UCSD-AML1 (cell line): Measurements from ENCODE around the gene KMT2E.

ENCODE experiments used
- DNase-seq: peaks from one replicate; lab custom pipeline; 2025; ENCODE audit not compliant: unreplicated experiment; lab: John Stamatoyannopoulos, UW

The KMT2E gene

DNA sequence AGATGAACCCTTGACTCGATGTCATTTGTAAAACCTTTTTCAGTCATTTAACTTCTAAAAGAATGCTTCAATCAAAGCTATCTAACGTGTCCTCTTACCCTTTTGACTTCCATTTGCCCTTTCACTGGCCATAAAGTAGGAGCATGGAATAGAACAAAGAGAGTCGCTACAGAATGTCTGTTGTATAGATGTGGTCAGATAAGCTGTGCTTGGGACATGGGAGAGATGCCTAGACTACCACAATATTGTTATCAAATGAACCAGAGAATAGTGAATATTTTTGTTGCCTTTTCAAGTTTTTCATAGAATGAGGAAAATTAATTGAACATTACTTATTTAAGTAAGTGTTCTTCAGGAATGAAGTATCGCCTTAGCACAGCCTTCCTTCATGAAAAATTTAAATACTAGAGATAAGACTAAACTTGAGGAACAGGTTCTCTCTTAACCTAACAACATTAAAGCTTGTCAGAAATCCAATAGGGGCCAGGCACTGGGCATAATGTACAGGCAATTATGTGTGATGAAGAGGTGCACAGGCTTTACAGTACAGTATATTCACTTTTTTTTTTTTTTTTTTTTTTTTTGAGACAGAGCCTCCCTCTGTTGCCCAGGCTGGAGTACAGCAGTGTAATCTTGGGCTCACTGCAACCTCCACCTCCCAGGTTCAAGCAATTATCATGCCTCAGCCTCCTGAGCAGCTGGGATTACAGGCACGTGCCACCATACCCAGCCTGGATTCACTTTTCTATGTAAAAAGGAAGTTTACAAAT lies 7.5 kb upstream of the KMT2E start:
- DNase-seq: no peak

DNA sequence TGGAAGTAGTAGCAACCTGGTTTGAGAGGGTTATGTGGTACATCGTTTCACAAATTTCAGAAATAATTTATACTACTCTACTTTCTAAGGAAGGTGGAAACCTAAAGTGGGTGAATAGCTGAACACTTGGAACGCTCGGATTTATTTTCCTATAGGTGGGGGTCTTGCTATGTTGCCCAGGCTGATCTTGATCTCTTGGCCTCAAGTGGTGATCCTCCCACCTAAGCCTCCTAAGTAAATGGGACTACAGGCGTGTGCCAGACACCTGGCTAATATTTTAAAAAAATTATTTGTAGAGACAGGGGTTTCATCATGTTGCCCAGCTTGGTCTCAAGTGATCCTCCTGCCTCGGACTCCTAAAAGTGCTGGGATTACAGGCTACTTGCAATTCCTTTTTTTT lies 6.7 kb upstream of the KMT2E start:
- DNase-seq: no peak

DNA sequence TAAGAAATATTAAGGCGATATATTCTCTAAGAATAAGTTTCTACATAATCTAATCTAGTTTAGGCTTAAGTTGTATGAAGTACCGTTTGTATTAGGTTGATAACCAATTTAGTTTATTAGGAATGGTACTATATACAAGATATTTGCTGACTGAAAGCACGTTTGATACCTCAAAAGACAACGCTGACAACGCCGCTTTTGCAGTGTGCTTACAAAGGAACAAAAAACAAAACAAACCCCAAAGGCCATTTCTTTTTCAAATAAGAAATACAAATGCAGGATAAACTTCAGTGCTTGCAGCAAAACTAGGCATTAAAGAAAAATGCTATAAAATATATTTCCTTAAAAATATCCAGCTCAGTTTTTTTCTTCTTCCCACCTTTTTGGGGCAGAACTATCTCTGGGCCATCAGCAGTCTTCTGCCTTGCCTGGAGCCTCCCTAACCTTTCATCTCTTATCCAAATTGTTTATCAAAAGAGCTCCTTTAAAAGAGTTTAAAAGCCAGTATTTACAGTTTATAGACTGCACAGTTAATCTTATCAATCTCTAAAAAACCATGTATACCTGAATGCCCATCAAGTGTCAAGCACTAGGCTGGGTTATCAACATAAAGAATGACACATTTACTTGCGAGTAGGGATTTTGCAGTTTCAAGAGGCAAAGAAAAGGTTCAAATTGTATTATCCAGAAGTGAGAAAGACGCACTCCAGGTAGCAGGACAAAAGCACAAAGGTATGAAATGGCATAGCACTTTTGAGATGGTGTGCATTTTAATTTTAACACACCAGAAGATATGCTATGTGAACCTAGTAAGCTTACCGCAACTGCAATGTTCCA lies 4.1 kb upstream of the KMT2E start:
- no peak for DNase-seq

DNA sequence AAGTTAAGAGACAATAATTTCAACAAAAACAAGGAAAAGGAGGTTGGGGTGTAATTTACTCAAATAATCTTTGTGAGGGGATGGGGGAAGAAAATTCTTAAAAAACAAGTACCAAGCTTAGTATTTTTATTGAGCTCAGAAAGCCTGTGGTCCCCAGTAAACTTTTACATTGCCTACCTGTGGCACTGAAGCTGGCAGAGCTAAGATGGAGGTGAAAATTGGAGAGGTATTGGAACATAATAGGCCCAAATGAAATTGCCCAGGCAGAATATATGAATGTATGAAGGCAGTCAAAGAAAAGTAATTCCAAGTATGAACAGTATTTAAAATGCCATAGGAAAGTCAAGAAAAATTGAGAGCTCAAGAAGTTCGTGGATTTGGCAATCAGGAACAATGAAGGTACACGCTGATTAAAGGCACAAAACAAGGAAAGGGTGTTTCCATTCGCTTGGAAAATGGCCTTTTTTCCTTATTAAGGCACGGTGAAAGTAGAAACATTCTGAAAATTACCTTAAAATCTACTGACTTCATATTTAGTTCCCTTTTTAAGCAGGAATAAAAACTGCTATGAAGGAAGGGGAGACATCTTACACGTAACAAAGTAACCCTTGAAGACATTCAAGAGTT lies 3.4 kb upstream of the KMT2E start:
- no peak for DNase-seq

DNA sequence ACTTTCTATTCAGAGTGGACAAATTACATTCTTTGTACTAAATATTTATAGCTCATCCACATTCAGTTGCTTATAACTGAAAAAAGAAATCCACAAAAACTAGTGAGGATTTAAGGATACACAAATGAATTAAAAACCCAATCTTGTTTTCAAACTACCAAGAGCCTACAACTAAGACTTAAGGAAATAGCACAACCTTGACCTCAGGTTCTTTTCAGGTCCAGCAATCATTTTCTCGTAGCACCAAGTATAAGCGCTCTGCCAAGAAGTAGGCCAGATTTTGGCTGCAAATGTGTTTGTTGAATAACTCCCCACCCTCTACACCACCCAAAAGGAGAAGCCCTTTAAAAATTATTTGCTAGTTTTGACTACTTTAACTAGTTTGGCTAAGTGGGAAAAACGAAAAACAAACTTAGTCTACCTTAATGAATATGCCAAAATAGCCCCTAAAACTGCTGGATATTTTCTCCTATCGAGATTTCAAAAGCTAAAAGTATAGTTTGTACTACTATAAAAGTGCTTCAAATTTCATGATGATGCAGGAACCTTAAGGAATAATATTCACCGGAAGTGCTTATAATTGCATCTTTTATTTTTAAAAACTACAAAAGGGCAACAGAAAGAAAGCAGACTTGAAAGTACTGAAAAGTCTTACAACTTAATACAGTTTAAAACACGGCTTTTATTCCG lies 2.7 kb upstream of the KMT2E start:
- no peak for DNase-seq

DNA sequence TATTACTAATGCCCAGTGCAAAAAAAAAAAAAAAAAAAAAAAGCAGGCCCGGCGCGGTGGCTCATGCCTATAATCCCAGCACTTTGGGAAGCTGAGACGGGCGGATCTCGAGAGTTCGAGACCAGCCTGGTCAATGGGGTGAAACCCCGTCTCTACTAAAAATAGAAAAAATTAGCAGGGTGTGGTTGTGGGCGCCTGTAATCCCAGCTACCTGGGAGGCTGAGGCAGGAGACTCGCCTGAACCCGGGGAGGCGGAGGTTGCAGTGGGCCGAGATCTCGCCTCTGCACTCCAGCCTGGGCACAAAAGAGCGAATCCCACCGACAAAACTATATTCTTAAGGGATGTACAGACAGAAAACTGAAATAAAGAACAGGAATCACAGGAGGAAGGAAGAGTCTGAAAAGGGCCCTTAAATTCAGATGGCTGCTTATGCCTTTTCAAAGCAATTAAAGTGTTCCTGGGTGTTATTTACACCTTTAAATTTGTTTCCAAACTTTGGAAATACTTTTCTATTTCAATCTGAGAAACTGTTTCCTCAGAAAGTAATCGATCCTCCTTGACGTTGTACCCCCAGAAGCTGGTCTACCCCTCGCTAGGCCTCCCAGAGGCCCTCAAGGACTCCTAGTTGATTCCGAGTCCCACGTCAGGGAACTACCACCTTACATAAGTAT lies 2.0 kb upstream of the KMT2E start:
- DNase-seq: no peak

DNA sequence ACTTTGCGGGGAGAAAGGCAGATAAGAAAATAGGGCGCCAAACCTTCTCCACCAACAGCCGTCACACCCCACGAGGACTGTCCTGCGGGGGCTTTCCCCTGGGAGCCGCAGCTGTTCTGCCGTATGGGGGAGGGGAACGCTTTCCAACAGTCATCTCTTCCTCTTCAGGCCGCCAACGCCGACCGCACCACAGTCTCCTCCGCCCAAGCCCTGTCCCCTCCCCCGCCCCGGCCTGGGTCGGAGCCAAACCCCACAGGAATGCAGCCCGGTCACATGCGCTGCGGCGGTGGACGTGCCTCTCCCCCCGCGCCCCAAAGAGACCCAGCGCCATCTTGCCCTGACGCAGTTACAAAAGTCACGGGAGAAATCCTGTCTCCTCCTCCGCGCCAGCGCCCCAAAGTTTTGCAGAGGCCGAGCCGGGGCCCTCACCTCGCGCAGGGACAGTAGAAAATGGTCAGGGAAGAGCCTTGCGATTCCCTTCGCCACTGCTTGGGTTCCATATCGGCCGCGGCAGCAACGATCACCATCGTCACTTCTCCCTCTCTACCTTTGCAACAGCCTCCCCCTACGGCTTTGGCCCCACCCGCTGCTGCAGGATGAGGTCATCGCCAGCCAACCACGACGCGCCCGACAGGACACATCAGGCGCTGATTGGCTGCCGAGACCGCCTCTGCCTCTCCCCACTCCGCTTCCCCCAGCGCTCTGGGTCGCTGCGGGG lies 1.3 kb upstream of the KMT2E start:
- peak; percentile 93 for DNase-seq

DNA sequence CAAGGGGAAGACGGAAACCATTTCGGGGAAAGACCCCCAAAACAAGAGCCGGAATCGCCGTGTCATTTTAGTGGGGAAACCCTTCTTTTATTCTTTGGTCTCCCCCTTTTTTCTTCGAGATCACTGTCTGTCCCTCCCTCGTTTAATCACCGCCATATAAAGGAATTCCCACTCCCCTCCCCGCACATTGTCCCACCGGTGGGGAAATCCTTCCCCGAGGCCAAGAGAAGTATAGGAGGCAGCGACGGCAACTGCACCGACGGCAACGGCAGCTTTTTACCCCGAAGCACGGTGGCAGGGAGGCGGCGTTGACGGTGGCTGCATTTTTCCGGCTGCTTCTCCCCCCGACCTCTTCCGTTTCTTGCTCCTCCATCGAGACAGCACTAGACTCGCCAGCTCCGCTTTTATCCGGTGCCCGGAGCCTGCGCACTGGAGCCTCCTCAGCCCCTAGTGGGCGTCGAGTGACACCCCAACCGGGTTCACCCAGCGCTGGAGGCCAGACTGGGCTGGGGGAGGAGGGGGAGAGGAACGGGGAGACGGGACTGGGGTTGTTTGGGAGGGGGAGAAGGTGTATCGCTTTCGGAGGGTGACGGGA lies 687 bp upstream of the KMT2E start:
- DNase-seq: peak; percentile 78

DNA sequence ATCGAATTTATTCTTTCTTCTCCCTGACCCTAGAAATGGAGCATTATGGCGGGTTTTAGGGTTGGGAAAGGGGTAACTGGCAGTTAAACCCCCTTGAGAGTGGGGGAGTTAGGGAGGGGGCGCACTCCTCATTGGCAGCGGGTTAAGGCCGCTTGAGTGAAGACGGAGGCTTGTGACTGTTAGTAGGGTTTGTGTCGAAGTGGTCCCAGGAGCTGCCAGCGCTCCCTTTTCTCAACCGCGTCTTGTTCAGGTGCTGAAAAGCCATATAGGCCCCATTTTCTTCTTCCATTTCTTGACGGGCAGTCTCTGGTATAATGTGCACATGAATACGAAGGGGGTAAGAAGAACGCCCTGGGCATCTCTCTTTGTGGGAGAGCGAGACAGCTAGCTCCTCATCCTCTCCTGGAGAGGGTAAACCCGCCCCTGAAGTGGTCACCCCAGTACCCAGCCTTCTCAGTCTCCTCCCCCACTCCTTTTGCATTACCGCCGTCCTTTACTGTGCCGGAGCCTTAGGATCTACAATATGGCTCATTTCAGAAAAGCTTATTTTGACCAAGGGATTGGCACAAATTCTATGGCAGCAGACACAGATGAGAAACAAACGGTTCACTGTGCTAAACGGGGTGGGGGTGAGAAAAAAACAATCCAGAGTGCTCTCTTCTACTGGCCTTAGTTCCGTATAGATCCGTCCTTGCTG lies 836 bp downstream of the KMT2E start:
- peak; percentile 43 for DNase-seq

DNA sequence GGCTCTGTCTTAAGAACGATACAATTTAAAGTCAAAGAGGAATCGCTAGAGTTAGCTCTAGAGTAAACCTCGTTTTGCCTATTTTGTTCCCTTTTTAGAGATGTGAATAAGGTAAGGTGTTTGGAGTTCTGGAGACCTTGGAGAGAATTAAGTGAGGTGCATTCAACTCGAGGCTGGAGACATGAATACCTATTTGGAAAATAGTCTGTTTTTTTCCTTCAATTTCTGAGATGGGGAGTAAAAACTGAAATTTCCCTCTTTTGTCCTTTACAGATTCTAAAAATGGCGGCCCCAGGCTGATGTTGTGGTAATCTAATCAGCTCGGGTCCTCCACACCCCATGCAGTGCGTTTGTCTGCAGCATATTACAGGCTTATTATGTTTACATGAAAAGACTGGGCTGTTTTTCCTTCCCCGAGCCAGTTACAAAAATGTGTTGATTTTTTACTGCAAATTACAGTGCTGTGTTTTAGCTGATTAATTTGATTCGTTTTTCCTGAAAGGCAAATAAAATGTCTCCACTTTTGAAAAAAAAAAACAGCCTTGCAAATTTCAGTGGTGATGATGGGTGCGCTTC lies 1.5 kb downstream of the KMT2E start:
- DNase-seq: no peak

DNA sequence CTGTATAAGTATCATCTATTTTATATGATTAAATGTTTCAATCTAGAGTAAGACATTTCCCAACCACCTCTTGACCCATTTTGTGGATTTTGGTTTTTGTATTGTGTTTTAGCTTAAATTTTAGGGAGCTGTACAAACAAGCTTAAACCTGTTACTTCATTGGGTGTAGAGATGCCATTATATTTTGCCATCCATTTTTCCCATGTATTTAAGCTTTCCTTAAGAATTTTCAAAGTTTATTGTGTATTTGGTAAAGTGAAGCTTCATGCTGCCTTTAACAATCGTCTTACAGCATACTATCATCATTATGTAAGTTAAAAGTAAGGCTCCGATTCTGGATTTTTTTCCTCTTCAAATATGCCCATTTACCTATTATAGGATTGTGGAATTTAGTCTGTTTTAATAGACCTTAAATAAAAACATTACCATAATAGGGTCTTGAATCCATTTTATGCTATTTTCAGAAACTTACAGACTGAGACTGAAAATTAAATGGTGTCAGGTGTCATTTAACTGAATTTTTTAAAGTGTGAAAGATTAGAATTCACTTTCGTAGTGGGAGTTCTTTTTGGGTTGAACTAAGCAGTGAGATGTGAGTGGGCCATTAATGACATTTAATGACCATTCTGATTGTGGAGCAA lies 2.2 kb downstream of the KMT2E start:
- DNase-seq: no peak

DNA sequence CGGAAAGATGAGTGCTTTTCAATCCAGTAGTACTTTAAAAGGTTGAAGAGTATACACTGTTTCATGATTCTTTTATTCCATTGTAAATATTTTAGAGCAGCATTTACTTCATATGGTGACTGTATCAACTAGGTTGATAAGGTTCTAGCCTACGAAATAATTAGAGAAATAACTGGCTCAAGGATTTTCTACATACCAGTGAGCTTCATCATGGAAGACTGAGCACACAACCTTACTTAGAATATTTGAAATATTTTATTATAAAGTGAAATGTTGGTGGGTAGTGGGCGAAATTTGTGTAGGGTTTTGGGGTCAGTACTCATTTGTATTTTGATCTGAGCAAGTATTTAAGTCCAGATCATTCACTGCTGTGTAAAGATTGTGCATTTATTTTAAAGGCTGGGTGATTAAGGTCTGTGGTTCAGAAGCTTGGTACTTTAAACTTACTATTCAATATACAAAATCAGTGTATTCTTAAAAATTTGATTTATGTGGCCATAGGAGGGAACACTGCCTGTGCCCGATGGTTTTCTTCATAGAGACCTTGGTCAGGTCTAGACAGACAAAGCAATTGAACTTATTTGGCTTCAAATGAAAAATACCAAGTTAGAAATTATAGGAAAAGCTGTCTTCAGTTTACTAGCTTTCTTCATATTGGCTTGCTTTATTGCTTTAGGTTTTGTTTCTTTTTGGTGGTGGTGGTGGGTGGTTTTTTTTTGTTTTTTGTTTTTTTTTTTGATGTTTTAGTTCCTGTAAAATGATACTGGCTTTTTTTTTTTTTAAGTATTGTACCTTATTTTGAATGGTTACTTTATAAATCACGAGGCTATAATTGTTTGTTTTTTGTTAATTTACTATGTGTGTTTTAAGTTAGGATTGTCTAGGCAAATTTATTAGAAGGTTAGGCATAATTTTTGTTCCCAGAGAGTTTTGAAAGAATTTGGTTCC lies 3.0 kb downstream of the KMT2E start:
- no peak for DNase-seq

DNA sequence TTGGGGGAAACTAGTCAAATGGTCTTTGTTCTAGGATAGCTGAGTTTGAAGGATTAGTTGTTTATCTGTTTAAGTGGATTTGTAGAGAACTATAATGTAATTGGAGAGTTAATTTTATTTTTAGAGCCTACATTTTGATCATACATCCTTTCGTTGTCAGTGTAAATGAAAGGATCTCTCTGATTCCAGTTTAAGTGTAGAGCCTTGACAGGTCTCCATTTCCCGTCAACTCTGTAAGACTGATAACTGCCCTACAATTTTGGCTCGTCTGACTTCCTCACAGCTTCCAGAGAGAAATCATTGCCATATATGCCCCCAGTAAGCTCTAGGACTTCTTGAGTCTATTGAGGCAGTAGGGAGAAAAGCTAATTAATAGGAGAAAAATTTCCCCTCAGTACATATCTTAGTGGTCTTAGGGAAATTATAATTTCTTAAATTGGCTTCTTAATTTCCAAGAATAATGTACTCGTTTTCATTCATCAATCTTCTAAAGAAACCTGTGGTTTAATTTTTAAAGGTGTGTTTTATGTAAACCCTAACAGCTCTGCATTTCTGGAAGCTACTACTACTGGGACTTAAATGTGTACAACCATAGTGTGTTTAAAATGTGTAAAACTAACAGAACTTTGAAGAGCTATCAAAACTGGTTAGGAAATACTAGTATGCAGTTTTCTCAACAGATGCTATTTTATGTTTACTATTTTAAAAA lies 3.8 kb downstream of the KMT2E start:
- DNase-seq: no peak

DNA sequence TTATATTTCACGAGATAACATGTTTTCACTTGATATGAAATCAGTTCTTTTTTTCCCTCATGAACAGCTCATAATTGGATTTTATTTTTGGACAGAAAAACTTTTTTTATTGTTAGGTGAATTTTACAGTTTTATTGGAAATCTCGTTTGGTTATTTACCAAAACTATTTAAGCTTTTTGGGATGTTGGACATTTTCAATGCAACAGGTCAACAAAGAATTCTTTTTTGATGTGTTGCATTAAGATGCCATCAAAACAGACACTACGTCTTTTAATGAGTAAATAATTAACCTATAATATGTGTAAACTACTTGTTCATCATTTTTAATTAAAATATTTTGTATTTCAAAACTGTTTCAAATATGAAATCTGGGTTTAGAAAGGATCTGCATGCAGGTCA lies 5.3 kb downstream of the KMT2E start:
- DNase-seq: no peak

DNA sequence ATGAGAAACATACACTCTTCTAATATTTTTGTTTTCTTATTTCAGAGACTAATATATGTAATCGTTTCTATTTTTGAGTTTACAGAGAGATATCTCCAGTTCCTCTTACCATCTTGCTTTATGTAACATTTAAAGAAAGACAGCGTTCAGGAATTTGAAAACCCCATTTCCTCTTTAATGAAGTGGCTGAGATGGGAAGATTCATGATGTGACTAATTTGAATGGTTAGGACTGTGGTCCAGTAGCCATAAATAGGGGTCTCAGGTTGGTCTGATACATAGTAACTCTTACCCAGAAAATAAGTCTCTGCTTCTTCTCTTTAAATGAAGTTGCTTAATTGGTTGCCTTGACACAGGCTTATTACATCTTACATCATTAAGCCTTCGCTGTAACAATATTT lies 6.9 kb downstream of the KMT2E start:
- no peak for DNase-seq

DNA sequence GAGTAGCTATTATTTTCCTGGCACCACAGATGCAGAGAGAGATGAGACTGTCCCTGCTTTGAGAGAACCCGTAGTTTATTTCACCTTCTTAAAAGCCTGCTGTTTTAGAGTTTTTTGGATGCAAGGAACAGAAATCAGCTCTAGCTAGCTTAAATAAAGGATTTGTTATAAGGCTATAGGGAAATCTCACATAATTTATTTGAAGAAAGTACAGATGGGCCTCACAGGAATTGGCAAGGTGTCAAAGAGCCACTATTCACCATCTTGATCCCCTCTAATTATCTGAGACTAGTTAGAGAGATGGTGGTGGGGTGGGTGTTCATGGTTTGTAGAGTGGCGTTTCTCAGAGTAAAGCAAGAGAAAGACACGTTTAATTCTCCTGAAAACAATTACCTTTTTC lies 7.3 kb downstream of the KMT2E start:
- no peak for DNase-seq

DNA sequence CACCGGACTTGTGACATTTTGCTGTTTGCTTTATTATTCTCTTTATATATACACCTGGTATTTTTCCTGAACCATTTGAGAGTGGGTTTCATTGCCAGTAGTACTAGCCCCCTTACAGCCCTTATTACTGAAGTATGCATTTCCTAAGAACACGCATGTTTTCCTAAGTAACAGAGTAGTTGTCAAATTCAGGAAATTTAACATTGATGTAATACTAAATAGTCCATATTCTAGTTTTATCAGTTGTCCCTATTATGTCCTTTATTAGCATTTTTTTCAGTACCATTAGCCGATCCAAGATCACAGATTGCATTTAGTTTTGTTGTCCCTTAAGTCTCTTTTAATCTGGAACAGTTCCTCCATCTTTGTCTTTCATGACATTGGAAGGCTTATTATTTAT lies 8.0 kb downstream of the KMT2E start:
- DNase-seq: no peak
